Stimulated activated CD4-positive, alpha-beta T cell treated with anti-CD3 and anti-CD28 coated beads, Interleukin-4, amount 100 ng/mL, for 48 hours (primary cell): ENCODE data around the gene CCSER2.
"Not testable (repeated sequence)": the region's sequence is repeated elsewhere in the genome, so short reads cannot be mapped to it uniquely, and the experiment has no call there.

Experiments
- DNase-seq, 2 donors: peaks; one replicate each; pipeline ENCODE4 v3.0.0-alpha.2; 2020; ENCODE audit warnings: low read depth in 2 of 2

The CCSER2 gene

DNA sequence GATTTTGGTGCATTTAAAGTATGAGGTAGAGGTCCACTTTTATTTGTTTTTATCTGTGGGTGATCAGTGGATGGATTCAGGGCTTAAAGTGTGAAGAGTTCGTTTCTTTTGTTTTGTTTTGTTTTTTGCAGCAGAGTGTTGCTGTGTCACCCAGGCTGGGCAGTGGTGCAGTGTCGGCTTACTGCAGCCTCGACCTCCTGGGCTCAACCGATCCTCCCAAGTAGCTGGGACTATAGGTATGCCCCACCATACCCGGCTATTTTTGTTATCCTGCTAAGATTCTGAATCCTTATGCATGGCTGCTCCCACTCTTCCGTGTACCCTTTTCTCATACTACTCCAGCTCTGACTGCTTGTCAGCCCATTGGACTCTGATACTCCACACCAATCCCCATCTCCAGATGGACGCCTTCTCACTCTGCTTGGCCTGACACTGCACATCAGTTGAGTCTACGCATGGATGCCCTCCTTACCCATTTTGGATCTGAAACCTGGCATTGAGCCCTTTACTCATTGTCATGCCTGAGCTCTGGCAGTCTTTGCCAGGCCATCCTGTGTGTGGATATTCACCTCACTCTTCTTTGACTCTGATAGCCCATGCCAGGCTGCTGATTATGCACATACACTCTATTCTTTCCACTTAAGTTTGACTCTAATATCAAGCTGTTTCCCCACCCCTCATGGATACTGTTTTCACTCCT, 119.5 kb downstream of the CCSER2 start:
- DNase-seq: no peak

DNA sequence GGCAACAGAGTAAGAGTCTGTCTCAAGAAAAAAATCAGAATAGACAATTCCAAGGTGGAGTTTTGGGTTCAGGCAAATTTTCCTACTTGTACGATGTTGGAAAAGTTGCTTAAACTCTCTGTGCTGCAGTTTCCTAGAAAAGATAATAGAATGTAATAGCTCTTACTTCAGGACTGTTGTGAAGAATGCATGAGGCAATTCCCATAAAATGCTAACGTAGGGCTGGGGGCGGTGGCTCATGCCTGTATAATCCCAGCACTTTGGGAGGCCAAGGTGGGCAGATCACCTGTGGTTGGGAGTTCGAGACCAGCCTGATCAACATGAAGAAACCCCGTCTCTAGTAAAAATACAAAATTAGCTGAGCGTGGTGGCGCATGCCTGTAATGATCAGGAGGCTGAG, 121.0 kb downstream of the CCSER2 start:
- not testable (repeated sequence) for DNase-seq

DNA sequence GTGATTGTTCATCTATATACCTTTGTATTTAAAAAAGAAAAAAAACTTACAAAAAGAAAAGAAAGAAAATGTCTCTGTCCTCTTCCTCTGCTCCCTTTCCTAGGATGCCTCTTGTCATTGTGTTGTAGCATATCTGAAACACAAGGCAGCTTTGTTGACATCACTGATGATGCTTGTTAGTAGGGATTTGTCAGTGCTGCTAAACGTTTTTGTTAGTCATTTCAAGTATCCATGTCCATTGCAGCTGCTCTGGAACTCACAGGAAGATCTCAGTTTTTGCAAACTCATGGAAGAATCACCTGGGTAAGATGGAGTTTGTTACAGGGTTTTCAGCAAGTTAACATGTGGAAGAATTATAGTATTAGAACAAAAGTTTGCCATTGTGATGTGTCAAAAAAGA, 123.6 kb downstream of the CCSER2 start:
- no peak for DNase-seq

DNA sequence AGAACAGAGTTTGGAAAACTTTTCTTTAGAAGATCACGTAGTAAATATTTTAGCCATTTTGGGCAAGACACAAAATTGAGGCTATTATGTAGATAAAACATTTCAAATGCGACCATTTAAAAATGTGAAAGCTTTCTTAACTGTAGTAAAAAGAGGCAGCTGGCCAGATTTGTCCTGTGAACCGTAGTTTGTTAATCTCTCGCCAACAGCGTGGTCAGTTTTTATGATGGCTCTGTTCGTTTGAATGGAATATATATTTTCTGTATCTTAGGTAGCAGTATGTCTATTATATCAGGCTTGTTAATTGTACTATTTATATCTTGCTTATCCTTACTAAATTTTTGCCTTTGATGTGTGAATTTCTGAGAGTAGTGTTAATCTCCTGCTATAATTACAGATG, 124.9 kb downstream of the CCSER2 start:
- DNase-seq: no peak

DNA sequence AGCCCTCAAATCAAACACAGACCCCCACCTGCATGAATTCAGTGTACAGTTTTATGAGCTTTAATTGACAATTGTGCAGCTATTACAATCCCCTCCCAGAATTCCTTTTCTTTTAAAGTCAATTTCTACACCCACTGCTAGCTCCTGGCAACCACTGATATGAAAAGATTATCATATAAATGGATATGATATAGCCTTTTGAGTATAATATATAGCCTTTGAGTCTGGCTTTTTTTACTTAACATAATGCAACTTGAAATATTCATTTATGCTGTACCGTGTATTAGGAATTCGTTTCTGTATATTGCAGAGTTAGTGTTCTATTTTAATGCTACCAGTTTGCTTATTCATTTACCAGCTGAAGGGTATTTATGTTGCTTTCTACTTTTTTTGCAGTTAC, 127.7 kb downstream of the CCSER2 start:
- no peak for DNase-seq

DNA sequence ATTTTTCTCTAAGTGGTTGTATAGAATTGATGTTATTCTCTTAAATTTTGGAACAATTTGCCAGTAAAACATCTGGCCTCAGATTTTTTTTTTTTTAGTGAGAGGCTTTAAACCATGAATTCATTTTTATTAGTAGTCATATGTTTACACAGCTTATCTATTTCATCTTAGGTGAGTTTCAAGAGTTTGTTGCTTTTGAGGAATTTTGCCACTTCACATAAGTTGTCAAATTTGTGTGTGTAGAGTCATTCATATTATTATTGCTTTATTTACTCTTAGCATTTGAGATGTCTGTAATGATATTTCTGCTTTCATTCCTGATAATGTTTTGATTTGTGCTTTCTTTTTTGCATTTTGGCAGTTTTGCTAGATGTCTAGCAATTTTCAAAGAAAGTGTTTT, 132.1 kb downstream of the CCSER2 start:
- DNase-seq: no peak

DNA sequence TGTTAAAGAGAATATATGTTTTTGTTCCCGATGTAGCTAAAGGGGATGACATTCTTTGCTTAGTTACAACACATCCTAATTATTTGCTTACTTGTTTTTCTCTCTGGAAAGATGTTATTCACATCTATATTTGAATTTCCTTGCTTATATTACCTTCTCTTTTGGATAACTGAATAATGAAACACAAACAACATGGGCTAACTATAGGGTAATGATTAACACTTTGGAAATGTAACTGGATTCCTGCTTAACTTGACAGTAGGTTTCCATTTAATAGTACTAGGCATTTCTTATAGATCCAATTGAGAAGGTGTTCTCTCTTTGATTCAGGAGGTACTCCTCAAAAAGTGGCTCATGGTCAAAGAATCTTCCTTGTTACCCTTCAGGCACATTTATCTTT, 141.1 kb downstream of the CCSER2 start:
- no peak for DNase-seq

DNA sequence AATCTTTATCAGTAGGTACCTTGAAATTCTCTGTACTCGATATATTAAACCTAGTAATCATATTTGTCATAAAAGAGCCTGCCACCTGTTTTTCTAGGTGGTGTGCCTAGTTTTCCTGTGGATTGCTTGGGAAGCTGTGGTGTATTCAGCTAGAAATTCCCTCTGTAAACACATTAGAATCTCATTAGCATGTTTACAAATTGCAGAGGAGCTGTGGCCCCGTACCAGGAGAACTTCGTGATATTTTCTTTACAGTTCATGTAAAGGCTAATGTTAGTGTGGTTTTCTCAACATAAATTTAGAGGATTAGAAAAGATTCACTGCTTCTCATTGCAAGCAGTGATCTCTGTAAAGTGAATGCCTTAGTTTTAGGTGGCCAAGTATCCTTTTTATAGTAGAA, 144.7 kb downstream of the CCSER2 start:
- DNase-seq: no peak

DNA sequence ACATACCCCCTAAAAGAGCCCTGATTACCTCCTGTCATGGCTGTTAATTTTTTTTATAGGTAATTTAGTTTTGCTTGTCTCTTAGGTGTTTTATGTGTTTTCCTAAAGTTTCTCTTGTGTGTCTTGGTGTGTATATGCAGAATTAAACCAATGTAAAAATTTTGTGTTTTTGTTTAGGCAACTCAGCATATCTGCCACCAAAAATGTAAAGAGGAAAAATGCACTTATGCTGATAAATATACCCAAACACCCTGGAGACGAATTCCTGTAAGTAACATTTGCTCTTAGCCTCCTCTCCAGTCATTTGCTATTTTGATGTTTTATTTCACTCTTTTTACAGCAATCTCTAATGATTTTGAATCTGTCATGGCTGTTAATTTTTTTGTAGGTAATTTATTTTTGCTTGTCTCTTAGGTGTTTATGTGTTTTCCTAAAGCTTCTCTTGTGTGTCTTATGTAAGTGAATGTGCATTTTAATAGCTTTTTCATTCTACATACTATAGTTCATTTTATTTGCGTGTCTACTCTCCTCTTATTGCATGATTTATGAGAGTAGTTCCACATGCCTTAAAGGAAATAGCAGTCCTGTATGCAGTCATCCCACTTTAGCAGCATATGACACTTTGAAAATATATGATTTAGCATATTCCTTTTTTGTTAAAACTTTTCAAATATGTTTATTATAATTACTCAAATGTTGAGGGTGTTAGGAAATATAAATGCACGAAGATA, 149.2 kb downstream of the CCSER2 start:
- DNase-seq: no peak

DNA sequence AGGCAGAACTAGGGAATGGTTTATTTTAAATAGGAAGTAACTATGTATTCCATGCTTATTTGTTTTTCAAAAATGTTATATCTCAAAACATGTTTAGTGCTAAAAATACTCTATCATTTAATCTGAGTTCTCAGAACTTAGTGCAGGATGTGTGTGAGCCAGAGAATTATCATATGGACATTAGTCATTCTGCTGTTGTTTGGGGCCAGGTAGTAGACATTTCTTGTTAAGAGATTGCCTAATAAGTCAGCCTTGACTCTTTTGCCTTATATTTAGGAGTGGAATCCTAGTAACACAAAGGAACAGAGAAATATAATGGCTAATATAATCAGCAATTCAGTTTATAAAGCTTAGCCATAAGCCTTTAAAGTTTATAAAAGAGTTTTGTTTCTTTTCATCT, 149.8 kb downstream of the CCSER2 start:
- no peak for DNase-seq

DNA sequence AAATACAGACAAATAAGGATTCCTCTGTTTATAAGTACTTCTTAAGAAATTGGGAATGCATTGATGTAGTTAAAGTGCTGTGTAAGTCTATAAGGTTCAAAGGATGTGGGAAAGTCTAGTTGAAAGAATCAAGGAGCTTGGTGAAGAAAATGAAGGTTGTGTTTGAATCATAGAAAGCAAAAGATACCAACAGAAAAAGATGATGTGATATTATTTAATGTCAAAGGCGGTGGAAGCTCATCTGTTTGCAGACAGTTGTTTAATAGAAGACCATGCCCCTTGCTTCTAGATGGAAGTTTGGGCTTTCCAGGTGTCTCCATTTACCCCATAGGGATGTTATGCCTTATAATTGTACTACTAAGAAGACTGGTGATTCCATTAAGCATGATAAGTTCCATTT, 150.3 kb downstream of the CCSER2 start:
- DNase-seq: no peak

DNA sequence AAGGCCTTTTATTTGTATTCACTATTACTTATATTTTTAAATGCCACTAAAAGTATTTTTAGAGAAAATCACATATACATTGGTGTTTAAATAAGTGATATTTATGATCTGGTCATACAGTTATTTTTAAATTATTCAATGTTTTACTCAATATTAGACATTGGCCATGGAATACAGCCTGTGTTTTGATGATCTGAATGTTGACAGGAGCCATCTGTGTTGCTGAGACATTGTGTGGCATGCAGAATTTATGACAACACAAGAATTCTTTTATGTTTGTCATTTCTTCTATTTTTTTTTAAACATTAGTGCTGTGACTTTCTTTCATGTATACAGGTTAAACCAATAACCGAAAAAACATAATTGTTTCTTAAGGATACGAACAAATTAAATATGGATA, 156.2 kb downstream of the CCSER2 start:
- no peak for DNase-seq

DNA sequence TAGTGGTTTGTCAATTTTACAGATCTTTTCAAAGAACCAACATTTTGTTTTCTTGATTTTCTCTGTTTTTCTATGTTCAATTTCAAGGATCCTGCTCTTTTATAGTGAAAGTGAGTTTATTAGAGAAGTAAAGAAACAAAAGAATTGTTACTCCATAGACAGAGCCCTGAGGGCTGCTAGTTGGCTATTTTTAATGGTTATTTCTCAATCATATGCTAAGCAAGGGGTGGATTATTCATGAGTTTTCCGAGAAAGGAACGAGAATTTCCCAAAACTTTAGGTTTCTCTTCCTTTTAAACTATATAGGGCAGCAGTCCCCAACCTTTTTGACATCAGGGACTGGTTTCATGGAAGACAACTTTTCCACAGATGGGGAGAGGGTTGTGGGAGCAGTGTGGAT, 165.0 kb downstream of the CCSER2 start:
- no peak for DNase-seq

DNA sequence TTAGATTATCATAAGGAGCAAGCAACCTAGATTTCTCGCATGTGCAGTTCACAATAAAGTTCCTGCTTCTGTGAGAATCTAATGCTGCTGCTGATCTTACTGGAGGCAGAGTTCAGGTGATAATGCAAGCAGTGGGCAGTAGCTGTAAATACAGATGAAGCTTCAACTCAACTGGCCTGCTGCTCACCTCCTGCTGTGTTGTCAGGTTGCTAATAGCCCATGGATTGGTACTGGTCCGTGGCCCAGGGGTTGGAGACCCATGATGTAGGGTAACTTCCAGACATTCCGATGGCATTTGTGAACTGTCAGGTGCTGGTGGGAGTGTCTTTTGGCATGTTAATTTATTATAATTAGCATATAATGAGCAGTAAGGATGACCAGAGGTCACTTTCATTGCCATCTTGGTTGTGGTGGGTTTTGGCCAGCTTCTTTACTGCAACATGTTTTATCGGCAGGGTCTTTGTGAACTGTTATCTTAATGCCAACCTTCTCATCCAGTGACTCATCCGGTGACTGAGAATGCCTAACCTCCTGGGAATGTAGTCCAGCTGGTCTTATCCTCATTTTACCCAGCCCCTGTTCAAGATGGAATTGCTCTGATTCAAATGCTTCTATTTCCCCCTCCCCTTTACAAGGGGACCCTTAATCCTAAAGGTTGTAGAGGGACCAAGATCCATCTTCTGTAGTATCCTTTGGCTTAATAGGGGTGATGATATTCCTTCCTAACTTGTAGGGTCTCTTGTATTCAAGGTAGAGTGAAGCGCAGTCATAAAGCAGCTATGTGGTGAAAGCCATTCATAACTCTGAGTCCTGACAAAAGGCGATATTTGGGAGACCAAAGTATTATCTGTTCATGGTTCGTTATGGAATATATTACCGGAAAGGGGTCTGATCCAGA, 165.8 kb downstream of the CCSER2 start:
- DNase-seq: no peak

DNA sequence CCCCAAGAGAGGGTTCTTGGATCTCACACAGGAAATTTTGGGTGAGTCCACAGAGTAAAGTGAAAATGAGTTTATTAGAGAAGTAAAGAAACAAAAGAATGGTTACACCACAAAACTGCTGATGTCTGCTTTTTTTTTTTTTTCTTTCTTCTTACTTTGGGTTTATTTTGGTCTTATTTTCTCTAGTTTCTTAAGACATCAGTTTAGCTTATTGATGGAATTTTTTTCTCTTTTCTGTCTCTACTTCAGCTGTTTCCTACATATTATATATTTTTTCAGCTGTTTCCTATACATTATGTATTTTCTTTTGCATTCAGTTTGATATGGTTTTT, 166.4 kb downstream of the CCSER2 start:
- DNase-seq: no peak

DNA sequence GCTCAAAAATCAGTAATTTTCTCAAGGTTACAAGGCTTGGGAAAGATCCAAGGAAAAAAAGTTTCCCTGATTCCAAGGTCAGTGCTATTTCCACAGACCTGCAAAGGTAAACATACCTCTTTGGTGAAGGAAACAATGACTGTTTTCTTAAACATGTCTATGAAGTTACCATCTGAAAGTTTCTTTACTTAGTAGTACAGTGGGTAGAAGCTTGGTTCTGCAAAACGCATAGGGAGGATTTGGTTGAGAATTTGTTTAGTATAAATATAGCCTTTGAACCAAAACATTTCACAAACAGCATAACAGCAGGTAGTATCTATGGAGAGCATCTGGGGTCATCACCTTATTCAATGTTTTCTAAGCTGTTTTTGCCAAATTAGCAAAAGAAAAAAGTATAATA, 169.6 kb downstream of the CCSER2 start:
- no peak for DNase-seq

DNA sequence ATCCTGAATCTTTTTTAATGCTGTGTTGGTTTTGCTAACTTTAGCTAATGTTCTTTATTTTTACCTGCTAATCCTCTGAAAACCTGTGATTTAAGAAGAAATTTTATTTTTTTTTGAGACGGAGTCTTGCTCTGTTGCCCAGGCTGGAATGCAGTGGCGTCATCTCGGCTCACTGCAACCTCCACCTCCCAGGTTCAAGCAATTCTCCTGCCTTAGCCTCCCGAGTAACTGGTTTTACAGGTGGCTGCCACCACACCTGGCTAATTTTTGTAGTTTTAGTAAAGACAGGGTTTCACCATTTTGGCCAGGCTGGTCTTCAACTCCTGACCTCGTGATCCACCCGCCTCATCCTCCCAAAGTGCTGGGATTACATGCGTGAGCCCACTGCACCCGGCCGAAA, 170.7 kb downstream of the CCSER2 start:
- not testable (repeated sequence) for DNase-seq

DNA sequence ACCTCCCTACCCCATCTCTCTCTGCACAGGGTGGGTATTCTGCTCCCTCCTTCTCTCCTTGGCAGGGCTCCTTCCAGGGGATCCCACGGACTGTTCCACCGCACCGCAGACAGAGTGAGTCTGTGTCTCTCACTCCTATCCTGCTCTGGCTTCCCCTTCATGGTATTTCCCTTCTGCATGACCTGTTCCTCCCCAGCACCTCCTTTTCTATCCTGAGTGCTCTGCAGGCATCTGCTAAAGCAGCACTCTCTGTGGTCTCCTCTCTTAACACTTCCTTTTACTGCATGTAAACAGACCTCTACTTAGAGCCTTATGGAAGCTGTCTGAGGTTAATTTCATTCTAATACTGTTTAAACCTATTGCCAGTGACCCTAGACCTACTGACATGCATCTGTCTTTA, 171.5 kb downstream of the CCSER2 start:
- DNase-seq: no peak

DNA sequence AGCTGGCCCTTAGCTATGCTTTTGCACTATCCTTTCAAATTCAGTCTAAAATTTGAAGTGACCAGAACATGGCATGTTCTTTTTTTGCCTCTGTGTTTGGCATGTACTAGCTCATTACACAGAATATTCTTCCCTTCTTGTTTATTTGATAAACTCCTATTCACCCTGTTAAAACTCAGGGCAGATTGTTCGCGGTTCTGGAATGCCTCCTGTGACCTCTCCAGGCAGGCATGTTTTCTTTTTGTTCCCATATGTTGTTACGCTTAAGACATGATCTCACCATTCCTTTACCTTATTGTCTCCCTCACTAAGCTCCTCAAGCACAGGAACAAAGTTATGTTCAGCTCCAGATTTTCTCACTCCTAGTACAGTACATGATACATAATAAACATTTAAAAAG, 181.7 kb downstream of the CCSER2 start:
- no peak for DNase-seq

DNA sequence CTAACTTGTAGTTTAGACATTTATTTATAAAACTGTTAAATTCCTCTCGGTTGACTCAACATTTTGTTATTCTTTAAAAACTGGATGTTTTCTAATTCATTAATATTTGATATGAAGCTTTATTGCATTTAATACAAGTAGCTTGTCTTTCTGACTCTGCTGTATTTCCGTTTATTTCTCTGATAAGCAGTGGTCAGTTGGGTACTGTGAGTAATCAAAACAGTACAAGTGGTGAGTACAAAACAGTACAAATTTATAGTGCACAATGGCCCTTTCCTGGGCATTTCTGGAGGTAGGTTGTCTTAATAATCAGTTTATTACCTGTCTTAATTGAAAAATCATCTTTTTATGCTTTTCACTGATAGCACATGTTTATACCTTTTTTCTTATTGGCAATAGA, 182.7 kb downstream of the CCSER2 start:
- no peak for DNase-seq

DNA sequence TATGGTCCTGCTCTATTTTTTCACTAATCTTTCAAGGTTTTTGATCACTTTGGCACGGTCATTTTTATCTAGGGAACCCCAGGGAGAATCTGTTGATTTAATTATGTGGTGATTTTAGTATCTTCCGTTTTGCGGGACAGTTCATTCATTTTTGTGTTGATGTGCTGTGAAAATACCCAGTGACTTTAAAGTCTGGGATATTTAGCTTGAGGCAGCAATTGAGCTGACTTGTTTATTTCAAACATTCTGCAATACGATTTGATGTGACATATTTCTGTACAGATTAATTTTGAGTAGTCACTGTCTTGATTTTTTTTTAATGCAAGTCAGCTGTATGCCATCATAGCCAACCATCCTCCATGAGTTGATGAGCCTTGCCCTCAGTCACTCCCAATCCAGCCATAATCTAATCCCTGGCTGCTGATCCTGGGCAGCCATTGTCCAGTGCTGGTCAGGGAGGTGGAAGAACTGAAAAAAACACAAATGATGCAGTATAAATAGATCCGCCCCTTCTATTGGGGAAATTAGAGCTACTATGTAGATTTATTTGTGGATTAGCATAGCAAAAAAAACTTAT, 183.4 kb downstream of the CCSER2 start:
- no peak for DNase-seq

DNA sequence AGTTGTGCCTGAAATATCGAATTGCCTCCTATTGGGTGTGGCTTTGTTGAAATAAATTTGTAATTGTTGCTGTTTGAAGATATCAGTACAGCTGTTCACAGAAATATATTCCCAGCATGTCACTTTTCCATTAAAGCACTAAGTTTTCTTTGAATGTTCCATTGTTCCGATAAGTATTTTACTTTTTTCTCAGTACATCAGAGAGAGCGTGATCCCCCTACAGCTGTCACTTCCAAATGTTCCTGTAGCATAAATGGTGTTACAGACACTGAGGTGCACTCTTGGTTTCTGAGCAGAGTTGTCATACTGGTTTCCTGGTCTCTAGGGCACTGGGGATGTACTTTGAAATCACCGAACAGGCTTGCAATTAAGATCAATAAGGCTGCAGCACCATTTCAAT, 189.2 kb downstream of the CCSER2 start:
- DNase-seq: no peak
